LNCaP clone FGC (cell line): ENCODE data around the gene RNF212.
"Not testable (repeated sequence)": the region's sequence is repeated elsewhere in the genome, so short reads cannot be mapped to it uniquely, and the experiment has no call there.

Experiments used
- DNase-seq: peaks from one replicate; pipeline ENCODE4 v3.0.0-alpha.2; 2011; ENCODE audit warnings: low read depth
- H3K4me3 ChIP-seq: 2 replicates; pipeline ENCODE4 v1.5.1; 2011; ENCODE audit warnings: mild to moderate bottlenecking, low read depth, low read length, control low read depth
- CTCF ChIP-seq: IDR thresholded peaks from 2 replicates; pipeline ENCODE4 v1.5.1; 2012; ENCODE audit warnings: mild to moderate bottlenecking; ENCODE audit not compliant: control insufficient read depth, insufficient read depth; ENCODE audit errors: extremely low read depth

RNF212 gene

GRCh38 chr4:1060121-1060520 is 53.2 kb downstream of the RNF212 start:
- TF ChIP-seq CTCF: no peak
- DNase-seq: no peak
- no peak overlapping the region for H3K4me3 ChIP-seq

DNA sequence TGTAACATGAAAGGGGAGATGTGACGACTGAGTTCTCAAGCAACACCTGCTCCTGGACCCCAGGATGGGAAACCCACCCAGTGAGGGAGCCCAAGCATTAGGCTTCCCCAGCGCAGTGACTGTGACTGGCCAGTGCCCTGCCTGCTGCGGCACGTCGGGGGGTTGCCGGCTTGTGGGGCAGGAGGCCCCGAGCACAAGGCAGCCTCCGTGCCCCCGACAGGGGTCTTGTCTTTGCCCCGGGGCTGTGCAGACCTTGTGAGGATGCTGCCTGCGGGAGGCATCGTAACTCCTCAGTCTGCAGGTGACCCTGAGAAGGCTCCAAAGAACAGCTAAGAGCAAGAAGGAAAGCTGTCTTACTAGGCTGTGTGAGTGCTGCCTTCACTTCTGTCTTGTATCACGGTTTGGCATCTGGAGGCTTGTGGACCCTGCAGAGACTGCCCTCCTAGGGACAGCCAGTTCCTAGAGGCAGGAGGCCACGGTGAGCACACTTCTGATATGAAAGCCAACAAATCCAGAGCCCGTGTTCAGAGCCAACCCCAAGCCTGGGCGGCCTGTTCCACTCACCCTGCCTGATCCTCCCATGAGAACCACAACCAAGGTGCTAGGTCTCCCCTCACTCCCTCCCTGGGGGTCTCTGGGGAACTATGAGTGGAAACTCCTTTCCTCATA is 54.2 kb downstream of the RNF212 start:
- H3K4me3 ChIP-seq: no peak overlapping the region
- no peak for TF ChIP-seq CTCF
- no peak for DNase-seq

- no peak for TF ChIP-seq CTCF
- no peak for DNase-seq
- no peak overlapping the region for H3K4me3 ChIP-seq
Measured at GRCh38 chr4:1058198-1058996, 55.0 kb downstream of the RNF212 start.

DNA sequence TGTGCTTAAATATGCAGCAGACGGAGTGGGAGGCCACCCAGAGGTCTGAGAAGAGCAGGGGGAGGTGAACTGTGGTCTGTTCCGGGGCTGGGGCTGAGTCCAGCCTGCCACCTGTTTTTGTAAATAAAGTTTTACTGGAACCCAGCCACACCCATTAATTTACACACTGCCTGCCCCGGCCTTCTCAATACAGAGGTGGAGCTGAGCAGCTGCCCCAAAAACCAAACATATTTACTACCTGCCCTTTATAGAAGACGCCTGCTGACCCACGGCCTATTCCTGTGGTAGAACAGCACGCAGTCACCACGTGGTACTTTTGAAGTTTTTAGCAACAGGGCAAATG is 56.0 kb downstream of the RNF212 start:
- H3K4me3 ChIP-seq: no peak overlapping the region

DNA sequence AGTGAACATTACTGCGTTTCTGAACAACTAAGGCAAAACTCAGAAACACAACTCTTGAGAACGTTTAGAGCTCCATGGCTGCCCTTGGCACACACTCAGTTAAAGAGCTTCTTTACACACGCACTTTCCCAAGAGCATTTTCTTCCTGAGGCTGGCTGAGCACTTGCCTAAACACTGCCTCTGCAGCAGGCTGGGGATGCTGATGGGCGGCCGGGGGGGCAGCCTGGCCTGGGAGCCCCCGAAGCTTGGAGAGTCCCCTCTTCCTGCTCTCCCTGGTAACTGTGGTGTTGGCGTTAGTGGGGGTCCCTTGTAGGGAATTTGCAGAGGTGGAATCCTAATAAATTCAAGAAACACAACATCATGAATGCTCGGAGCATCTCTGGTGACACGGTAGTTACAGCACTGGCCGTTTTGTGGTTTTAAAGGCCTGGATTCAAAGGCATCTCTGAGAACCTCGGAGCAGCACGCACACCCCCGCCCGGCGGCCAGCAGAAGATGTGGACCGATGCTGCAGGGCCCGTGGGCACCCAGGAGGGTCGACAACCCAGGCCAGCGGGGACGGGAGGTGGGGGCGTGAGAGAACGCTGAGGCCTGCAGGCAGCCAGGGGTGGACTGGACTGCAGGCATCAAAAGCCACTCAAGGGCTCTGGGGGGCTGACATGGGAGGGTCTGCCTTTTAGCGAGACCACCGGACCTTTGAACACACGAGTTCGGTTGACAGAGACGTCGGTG is 56.5 kb downstream of the RNF212 start:
- TF ChIP-seq CTCF: no peak
- no peak overlapping the region for H3K4me3 ChIP-seq
- no peak for DNase-seq

More for the DNA sequence above, 56.0 kb downstream of the RNF212 start:
- no peak for TF ChIP-seq CTCF
- peak; percentile 61 for DNase-seq

GRCh38 chr4:1055721-1056590 is 57.4 kb downstream of the RNF212 start:
- no peak for DNase-seq
- no peak for TF ChIP-seq CTCF
- H3K4me3 ChIP-seq: no peak overlapping the region

DNA sequence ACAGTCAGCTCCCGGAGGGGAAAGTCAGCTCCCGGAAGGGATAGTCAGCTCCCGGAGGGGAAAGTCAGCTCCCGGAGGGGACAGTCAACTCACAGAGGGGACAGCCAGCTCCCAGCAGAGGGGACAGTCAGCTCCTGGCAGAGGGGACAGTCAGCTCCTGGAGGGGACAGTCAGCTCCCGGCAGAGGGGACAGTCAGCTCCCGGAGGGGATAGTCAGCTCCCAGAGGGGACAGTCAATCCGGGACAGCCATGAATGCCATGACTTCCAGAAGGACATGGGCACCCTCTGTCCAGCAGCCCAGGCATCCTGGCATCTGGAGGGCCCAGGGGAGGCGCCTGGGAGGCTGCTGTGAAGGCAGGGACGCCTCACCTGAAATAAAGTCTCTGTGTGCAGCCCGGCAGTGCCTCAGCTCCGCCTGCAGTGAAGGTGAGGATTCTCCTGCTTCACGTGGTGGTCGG is 58.1 kb downstream of the RNF212 start:
- not testable (repeated sequence) for H3K4me3 ChIP-seq, DNase-seq

DNA sequence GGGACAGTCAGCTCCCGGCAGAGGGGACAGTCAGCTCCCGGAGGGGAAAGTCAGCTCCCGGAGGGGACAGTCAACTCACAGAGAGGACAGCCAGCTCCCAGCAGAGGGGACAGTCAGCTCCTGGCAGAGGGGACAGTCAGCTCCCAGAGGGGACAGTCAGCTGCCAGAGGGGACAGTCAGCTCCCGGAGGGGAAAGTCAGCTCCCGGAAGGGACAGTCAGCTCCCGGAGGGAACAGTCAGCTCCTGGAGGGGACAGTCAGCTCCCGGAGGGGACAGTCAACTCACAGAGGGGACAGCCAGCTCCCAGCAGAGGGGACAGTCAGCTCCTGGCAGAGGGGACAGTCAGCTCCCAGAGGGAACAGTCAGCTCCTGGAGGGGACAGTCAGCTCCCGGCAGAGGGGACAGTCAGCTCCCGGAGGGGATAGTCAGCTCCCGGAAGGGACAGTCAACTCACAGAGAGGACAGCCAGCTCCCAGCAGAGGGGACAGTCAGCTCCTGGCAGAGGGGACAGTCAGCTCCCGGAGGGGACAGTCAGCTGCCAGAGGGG is 58.6 kb downstream of the RNF212 start:
- not testable (repeated sequence) for DNase-seq, H3K4me3 ChIP-seq

DNA sequence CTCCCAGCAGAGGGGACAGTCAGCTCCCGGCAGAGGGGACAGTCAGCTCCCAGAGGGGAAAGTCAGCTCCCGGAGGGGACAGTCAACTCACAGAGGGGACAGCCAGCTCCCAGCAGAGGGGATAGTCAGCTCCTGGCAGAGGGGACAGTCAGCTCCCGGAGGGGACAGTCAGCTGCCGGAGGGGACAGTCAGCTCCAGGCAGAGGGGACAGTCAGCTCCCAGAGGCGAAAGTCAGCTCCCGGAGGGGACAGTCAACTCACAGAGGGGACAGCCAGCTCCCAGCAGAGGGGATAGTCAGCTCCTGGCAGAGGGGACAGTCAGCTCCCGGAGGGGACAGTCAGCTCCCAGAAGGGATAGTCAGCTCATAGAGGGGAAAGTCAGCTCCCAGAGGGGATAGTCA is 59.5 kb downstream of the RNF212 start:
- not testable (repeated sequence) for H3K4me3 ChIP-seq, DNase-seq
